Erythroblast (primary cell): Measurements from ENCODE around the gene FJX1.

Experiments used
- GATA1 ChIP-seq: IDR thresholded peaks from 2 replicates; pipeline ENCODE4 v1.6.1; 2011; ENCODE audit warnings: low read depth, mild to moderate bottlenecking, control low read depth, low read length, moderate library complexity
- POLR2A ChIP-seq: IDR thresholded peaks from 2 replicates; pipeline ENCODE4 v1.6.1; 2011; ENCODE audit warnings: mild to moderate bottlenecking, low read length

DNA sequence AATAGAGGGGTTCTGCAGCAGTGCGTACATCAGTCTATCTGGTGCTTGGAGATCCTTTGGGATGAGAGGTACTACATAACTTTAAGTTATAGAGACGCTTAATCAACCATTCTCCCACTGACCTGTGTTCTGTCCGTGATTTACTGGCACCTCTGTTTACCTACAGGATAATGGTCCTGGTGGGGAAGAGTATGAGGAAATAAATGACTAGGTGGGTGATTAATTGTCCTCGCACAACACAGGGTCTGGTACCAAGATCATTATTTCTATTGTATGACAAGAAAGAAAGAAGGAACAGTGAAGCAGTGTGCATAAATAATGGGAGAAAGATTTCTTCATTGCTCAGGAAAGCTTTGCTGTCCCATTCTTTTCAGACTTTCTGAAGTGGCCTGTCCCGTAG, 32.8 kb upstream of the FJX1 start:
- TF ChIP-seq POLR2A, result no peak
- no peak for TF ChIP-seq GATA1
